ENCODE measurements around the gene GRIK4.
A peak's percentile ranks its signal among the peaks of the same experiment; 100 is the strongest.

Gene GRIK4

GRCh38 chr11:120863359-120863758 is 351.8 kb downstream of the GRIK4 start:
- DNase-seq = no peak

GRCh38 chr11:120867024-120867423 is 355.5 kb downstream of the GRIK4 start:
- no peak for DNase-seq

- DNase-seq = no peak
Measured at GRCh38 chr11:120867531-120867930, 356.0 kb downstream of the GRIK4 start.

- no peak for DNase-seq
Measured at GRCh38 chr11:120867988-120868387, 356.4 kb downstream of the GRIK4 start.

GRCh38 chr11:120869097-120869496 is 357.5 kb downstream of the GRIK4 start:
- DNase-seq = no peak

GRCh38 chr11:120869516-120870011 is 358.0 kb downstream of the GRIK4 start:
- DNase-seq = no peak

- no peak for DNase-seq
Measured at GRCh38 chr11:120871194-120871593, 359.6 kb downstream of the GRIK4 start.

- DNase-seq = no peak
Measured at GRCh38 chr11:120871924-120872323, 360.4 kb downstream of the GRIK4 start.

- no peak for DNase-seq
Measured at GRCh38 chr11:120873966-120874735, 362.6 kb downstream of the GRIK4 start.

GRCh38 chr11:120875986-120876385 is 364.4 kb downstream of the GRIK4 start:
- DNase-seq = no peak

GRCh38 chr11:120877746-120878365 is 366.3 kb downstream of the GRIK4 start:
- DNase-seq = peak; percentile 63

- DNase-seq = no peak
Measured at GRCh38 chr11:120878781-120879180, 367.2 kb downstream of the GRIK4 start.

- no peak for DNase-seq
Measured at GRCh38 chr11:120880498-120881175, 369.1 kb downstream of the GRIK4 start.

- no peak for DNase-seq
Measured at GRCh38 chr11:120881596-120881995, 370.0 kb downstream of the GRIK4 start.

GRCh38 chr11:120882175-120882574 is 370.6 kb downstream of the GRIK4 start:
- DNase-seq = no peak

GRCh38 chr11:120883404-120884080 is 372.0 kb downstream of the GRIK4 start:
- no peak for DNase-seq

GRCh38 chr11:120884154-120885020 is 372.8 kb downstream of the GRIK4 start:
- no peak for DNase-seq

- DNase-seq = peak; percentile 63
Measured at GRCh38 chr11:120890609-120891320, 379.2 kb downstream of the GRIK4 start.

- no peak for DNase-seq
Measured at GRCh38 chr11:120893440-120894201, 382.1 kb downstream of the GRIK4 start.

GRCh38 chr11:120894202-120894985 is 382.8 kb downstream of the GRIK4 start:
- DNase-seq = no peak
